Lower leg skin (tissue), 3 donors: ENCODE measurements around the gene FAM120A.

ENCODE experiments used
- POLR2A ChIP-seq, 2 donors: fragments of 450-650 bp; IDR thresholded peaks; one replicate each; pipeline ENCODE4 v1.6.1; 2016 to 2017; ENCODE audit warnings: antibody characterized with exemption in 2 of 2, mild to moderate bottlenecking in 1 of 2, moderate library complexity in 1 of 2
- TF ChIP-seq, protein P1 (sequence below), 3 donors: fragments of 450-650 bp; IDR thresholded peaks; one replicate each; pipeline ENCODE4 v1.5.1; 2016; ENCODE audit warnings: antibody characterized with exemption in 3 of 3, mild to moderate bottlenecking in 3 of 3, moderate library complexity in 2 of 3

DNA sequence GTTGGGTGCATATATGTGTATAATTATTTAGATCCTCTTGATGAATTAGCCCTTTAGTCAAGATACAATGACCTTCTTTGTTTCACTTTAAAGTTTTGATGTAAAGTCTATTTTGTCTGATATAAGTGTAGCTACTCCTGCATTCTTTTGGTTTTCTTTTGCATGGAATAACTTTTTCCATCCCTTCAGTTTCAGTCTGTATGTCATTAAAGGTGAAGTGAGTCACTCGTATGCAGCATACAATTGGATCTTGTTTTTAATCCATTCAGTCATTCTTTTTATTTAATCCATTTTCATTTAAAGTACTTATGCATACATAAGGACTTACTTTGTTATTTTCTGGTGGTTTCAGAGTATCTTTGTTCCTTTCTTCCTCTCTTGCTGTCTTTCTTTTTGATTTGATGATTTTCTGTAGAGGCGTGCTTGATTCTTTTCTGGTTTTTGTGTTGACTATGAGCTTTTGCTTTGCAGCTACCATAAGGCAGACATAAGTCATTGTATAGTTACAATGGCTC is 36.3 kb upstream of the FAM120A start:
- no peak for TF ChIP-seq POLR2A (IDR thresholded peaks at IDR 0.05)
- TF ChIP-seq, protein P1, sequence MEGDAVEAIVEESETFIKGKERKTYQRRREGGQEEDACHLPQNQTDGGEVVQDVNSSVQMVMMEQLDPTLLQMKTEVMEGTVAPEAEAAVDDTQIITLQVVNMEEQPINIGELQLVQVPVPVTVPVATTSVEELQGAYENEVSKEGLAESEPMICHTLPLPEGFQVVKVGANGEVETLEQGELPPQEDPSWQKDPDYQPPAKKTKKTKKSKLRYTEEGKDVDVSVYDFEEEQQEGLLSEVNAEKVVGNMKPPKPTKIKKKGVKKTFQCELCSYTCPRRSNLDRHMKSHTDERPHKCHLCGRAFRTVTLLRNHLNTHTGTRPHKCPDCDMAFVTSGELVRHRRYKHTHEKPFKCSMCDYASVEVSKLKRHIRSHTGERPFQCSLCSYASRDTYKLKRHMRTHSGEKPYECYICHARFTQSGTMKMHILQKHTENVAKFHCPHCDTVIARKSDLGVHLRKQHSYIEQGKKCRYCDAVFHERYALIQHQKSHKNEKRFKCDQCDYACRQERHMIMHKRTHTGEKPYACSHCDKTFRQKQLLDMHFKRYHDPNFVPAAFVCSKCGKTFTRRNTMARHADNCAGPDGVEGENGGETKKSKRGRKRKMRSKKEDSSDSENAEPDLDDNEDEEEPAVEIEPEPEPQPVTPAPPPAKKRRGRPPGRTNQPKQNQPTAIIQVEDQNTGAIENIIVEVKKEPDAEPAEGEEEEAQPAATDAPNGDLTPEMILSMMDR (IDR thresholded peaks at IDR 0.05): no peak
